ENCODE data around the gene NEK1.

DNA sequence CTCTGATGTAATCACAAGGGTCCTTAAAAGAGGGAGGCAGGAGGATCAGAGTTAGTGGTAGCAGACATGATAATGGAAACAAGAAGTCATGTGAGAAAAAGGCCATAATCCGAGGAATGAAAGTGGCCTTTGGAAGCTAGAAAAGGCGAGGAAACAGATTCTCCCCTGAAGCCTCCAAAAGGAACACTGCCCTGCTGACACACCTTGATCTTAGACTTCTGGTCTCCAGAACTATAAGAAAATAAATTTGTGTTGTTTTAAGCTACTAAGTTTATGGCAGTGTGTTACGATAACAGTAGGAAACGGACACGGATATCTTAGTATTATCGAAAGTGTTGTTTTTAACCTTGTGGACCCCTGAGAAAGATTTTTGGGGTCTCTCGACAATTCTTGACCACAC is 32.4 kb upstream of the NEK1 start:
- TF ChIP-seq, protein P1, sequence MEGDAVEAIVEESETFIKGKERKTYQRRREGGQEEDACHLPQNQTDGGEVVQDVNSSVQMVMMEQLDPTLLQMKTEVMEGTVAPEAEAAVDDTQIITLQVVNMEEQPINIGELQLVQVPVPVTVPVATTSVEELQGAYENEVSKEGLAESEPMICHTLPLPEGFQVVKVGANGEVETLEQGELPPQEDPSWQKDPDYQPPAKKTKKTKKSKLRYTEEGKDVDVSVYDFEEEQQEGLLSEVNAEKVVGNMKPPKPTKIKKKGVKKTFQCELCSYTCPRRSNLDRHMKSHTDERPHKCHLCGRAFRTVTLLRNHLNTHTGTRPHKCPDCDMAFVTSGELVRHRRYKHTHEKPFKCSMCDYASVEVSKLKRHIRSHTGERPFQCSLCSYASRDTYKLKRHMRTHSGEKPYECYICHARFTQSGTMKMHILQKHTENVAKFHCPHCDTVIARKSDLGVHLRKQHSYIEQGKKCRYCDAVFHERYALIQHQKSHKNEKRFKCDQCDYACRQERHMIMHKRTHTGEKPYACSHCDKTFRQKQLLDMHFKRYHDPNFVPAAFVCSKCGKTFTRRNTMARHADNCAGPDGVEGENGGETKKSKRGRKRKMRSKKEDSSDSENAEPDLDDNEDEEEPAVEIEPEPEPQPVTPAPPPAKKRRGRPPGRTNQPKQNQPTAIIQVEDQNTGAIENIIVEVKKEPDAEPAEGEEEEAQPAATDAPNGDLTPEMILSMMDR (conservative IDR thresholded peaks at IDR 0.05; ENCODE audit: low read length): no peak
- TF ChIP-seq EZH2phosphoT487 (IDR thresholded peaks at IDR 0.05; ENCODE audit: borderline replicate concordance, low read depth, low read length): no peak
